Neural progenitor cell (in vitro differentiated cells): Measurements from ENCODE around the gene PRR35. TPM values are rescaled to one million over a fixed set of nuclear protein-coding genes. Genes with fewer than 3 reads are reported as not detected.
A peak's percentile ranks its signal among the peaks of the same experiment; 100 is the strongest.

Source experiments
- DNase-seq: peaks from one replicate; pipeline ENCODE4 v3.0.0-alpha.2; 2016; ENCODE audit warnings: low spot score
- H2AFZ ChIP-seq: fragments of 200-600 bp; sonication (generic); replicated peaks from 2 replicates; pipeline ENCODE4 v1.6.1; 2016; ENCODE audit warnings: antibody characterized with exemption
- H3F3A ChIP-seq: fragments of 200-600 bp; sonication (generic); 2 replicates; pipeline ENCODE4 v1.6.1; 2016; ENCODE audit warnings: antibody characterized with exemption, low read depth
- H3K27ac ChIP-seq: fragments of 200-600 bp; sonication (generic); 2 replicates; pipeline ENCODE4 v1.5.1; 2016; ENCODE audit warnings: mild to moderate bottlenecking
- H3K27me3 ChIP-seq: fragments of 200-600 bp; sonication (generic); 2 replicates; pipeline ENCODE4 v1.6.1; 2016; ENCODE audit warnings: mild to moderate bottlenecking, moderate library complexity
- H3K36me3 ChIP-seq: fragments of 200-600 bp; sonication (generic); 2 replicates; pipeline ENCODE4 v1.5.1; 2016
- H3K4me1 ChIP-seq: fragments of 200-600 bp; sonication (generic); 2 replicates; pipeline ENCODE4 v1.6.1; 2016; ENCODE audit warnings: mixed run types
- H3K4me2 ChIP-seq: fragments of 200-600 bp; sonication (generic); 2 replicates; pipeline ENCODE4 v1.6.1; 2016
- H3K4me3 ChIP-seq: fragments of 200-600 bp; sonication (generic); 2 replicates; pipeline ENCODE4 v1.5.1; 2016
- H3K79me2 ChIP-seq: fragments of 200-600 bp; sonication (generic); 2 replicates; pipeline ENCODE4 v1.6.1; 2016; ENCODE audit warnings: low read depth
- H3K9ac ChIP-seq: fragments of 200-600 bp; sonication (generic); 2 replicates; pipeline ENCODE4 v1.6.1; 2016
- H3K9me3 ChIP-seq: fragments of 200-600 bp; sonication (generic); 2 replicates; pipeline ENCODE4 v1.5.1; 2016; ENCODE audit warnings: low read depth
- H4K20me1 ChIP-seq: fragments of 200-600 bp; sonication (generic); 2 replicates; pipeline ENCODE4 v1.6.1; 2016; ENCODE audit warnings: low read depth
- H3K27ac Mint-ChIP-seq: 3 replicates; pipeline ENCODE4 v1.8.0; 2021; ENCODE audit warnings: mixed read lengths
- H3K27me3 Mint-ChIP-seq: 2 replicates; pipeline ENCODE4 v1.8.0; 2022; ENCODE audit warnings: low read depth, mild to moderate bottlenecking, inconsistent platforms, moderate library complexity, mixed read lengths; ENCODE audit not compliant: insufficient read depth
- H3K36me3 Mint-ChIP-seq: 3 replicates; pipeline ENCODE4 v1.8.0; 2021; ENCODE audit warnings: mixed read lengths
- H3K4me1 Mint-ChIP-seq: 3 replicates; pipeline ENCODE4 v1.8.0; 2021; ENCODE audit warnings: mixed read lengths
- H3K4me3 Mint-ChIP-seq: 3 replicates; pipeline ENCODE4 v1.8.0; 2021; ENCODE audit warnings: mild to moderate bottlenecking, moderate library complexity, mixed read lengths
- H3K9me3 Mint-ChIP-seq: 3 replicates; pipeline ENCODE4 v1.8.0; 2020; ENCODE audit warnings: mixed read lengths
- EZH2 ChIP-seq: fragments of 200-600 bp; sonication (generic); IDR thresholded peaks from 2 replicates; pipeline ENCODE4 v1.6.1; 2017; ENCODE audit warnings: antibody characterized with exemption, mild to moderate bottlenecking, moderate library complexity
- EZH2phosphoT487 ChIP-seq: fragments of 200-600 bp; sonication (generic); IDR thresholded peaks from 2 replicates; pipeline ENCODE4 v1.6.1; 2017; ENCODE audit warnings: antibody characterized with exemption
- total RNA-seq: library from RNA; depleted of rRNA; stranded (reverse); fragments of >200 nt; gene quantifications from 2 replicates; pipeline ENCODE4 v1.2.3, GENCODE V29; 2015; ENCODE audit warnings: low replicate concordance
- TF ChIP-seq, protein P1 (sequence below): fragments of 200-600 bp; sonication (generic); IDR thresholded peaks from 2 replicates; pipeline ENCODE4 v1.5.1; 2017; ENCODE audit warnings: antibody characterized with exemption, mild to moderate bottlenecking

PRR35 gene
- total RNA-seq, 1 donor from 2014 or later: not detected

DNA sequence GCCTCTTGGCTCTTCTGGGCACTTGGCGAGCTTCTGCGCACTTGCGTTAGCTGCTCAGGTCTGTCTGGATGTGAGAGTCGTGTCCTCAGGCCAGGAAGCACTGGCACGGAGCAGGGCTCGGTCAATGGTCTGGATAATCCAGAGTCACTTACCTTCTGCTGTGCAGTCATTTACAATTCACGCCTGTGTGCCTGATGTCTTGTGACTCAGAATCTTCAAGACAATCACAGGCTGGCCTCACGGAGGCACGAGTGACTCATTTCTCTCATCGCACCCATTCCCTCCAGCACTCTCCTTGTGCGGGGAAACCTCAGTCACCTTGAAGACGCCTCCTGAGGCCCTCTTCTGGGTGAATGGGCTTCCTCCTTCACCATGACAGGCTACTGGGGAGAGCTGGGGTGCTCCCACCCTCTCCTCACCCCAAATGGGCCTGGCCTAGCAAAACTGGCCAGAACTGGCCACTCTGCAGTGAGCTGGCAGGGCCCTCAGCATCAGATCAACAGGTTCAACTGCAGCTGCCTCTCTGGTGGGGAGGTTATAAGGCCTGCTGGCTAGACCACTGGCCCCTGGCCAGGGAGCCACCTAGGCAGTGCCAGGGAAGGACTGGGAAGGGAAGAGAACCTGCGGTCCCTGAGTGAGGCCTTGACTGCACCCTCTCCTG is 34.5 kb upstream of the PRR35 start:
- Mint-ChIP-seq H3K27ac (peak overlapping the region; percentile 69), H3K36me3 (peaks cover 2% of the 10 kb centered on the region), H3K4me3 (peak overlapping the region; percentile 91), H3K4me1 (peaks cover 22% of the 10 kb centered on the region), H3K9me3 (no peaks in the 10 kb centered on the region), H3K27me3 (peaks cover 9% of the 10 kb centered on the region)
- Histone ChIP-seq H3K9ac (no peak overlapping the region), H4K20me1 (peaks cover 58% of the 10 kb centered on the region), H3K79me2 (peaks cover 39% of the 10 kb centered on the region), H3K27ac (no peak overlapping the region), H3K4me3 (peak overlapping the region; percentile 82), H3K36me3 (no peaks in the 10 kb centered on the region), H3F3A (peaks cover 7% of the 10 kb centered on the region), H2AFZ (no peak overlapping the region), H3K4me1 (peaks cover 13% of the 10 kb centered on the region), H3K9me3 (no peaks in the 10 kb centered on the region), H3K4me2 (peak overlapping the region; percentile 86), H3K27me3 (no peaks in the 10 kb centered on the region)
- TF ChIP-seq EZH2phosphoT487: no peak
- TF ChIP-seq, protein P1, sequence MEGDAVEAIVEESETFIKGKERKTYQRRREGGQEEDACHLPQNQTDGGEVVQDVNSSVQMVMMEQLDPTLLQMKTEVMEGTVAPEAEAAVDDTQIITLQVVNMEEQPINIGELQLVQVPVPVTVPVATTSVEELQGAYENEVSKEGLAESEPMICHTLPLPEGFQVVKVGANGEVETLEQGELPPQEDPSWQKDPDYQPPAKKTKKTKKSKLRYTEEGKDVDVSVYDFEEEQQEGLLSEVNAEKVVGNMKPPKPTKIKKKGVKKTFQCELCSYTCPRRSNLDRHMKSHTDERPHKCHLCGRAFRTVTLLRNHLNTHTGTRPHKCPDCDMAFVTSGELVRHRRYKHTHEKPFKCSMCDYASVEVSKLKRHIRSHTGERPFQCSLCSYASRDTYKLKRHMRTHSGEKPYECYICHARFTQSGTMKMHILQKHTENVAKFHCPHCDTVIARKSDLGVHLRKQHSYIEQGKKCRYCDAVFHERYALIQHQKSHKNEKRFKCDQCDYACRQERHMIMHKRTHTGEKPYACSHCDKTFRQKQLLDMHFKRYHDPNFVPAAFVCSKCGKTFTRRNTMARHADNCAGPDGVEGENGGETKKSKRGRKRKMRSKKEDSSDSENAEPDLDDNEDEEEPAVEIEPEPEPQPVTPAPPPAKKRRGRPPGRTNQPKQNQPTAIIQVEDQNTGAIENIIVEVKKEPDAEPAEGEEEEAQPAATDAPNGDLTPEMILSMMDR: no peak
- TF ChIP-seq EZH2: no peak
- no peak for DNase-seq

DNA sequence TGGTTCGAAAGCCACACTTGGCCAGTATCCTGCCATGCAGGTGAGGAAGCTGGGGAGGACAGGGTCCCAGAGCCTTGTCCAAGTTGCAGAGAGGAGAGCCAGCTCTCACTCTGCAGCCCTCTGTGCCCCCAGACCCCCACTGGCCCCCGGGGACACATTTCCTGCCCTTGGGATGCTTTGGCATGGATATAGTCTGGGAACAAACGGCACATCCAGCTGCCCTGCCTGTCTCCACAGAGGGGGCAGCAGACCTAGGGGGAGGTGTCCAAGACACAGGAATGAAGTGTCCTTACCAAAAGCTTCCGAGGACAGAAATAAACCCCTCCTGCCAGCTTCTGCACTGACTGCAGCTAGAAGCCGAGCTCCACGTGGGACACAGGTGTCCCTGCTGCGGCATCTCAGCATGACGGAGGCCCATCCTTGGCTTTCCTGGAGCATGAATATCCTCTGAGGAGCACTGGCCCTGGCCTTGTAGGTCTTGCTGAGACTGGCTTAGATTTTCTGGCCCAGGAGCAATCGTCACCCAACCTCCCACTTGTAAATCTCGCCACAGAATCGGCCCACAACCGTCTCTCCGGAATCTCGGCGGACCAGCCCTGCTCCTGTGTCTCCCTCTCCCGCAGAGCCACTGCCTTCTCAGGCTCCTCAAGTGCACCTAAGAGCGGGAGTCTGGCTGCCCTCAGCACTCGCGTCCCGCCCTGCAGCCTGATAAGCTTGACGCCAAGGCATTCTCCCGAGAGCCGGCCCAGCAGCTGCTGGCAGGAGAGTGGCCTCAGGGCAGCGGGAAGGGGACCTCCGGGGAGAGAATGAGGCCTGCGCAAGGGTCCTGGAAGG is 33.8 kb upstream of the PRR35 start:
- TF ChIP-seq EZH2phosphoT487: no peak
- TF ChIP-seq, protein P1: no peak
- no peak for TF ChIP-seq EZH2
- peaks cover 2% of the 10 kb centered on the region for H3K36me3 Mint-ChIP-seq
- no peaks in the 10 kb centered on the region for H3K27me3 ChIP-seq
- H3F3A ChIP-seq: peaks cover 7% of the 10 kb centered on the region
- peaks cover 66% of the 10 kb centered on the region for H4K20me1 ChIP-seq
- no peak overlapping the region for H2AFZ ChIP-seq
- peak overlapping the region; percentile 86 for H3K4me2 ChIP-seq
- H3K27ac ChIP-seq: no peak overlapping the region
- H3K4me3 ChIP-seq: peak overlapping the region; percentile 82
- H3K9me3 ChIP-seq: no peaks in the 10 kb centered on the region
- H3K36me3 ChIP-seq: no peaks in the 10 kb centered on the region
- peaks cover 9% of the 10 kb centered on the region for H3K27me3 Mint-ChIP-seq
- H3K4me3 Mint-ChIP-seq: peak overlapping the region; percentile 91
- peaks cover 46% of the 10 kb centered on the region for H3K79me2 ChIP-seq
- H3K27ac Mint-ChIP-seq: peak overlapping the region; percentile 96
- H3K4me1 Mint-ChIP-seq: peaks cover 22% of the 10 kb centered on the region
- H3K9me3 Mint-ChIP-seq: no peaks in the 10 kb centered on the region
- peak; percentile 78 for DNase-seq
- H3K9ac ChIP-seq: peak overlapping the region; percentile 68
- peaks cover 13% of the 10 kb centered on the region for H3K4me1 ChIP-seq

DNA sequence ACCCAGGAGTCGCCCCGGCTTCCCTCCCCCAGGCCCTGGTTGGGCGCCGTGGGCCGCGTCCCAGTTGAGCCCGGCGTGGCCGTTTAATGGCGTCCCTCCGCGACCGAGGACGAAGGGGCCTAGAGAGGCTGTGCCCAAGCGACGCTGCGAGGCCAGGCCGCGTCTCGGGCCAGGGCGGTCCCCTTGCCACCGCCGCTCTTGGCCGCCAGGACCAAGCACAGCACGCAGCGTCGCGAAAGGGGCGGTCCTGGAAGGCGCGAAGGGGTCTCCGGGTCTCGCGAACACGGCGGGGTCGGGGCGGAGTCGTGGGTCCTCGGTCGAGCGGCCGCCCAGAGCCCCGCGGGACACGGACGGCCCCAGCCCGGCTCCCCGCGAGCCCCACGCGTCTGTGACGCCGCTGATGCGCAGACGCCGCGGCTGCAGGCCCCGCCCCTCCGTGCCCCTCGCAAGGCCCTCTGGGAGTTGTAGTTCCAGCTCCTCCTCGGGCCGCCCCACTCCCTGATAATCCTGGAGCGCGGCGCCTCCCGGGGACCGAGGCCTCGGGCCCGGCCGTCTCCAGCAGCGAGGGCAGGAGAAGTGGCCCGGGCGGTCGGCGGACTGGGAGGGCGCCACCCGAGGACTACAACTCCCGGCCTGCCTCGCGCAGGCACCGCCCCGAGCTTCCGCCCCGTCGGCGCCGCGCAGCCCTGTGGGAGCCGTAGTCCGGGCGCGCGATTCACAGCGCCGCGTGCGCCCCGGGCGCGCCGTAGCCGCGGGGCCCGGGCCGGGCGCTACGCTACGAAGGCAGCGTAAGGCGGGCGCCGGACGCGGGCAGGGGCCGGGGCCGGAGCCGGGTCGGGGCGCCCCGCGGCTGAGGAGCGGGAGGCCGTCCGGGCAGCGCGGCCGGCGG is 32.9 kb upstream of the PRR35 start, which contains the start of gene CAPN15:
CAPN15 (plus strand) TSS at position 698 of the 889 bp plus-strand sequence. CDS start 19,127 bp downstream, outside the sequence.
- Mint-ChIP-seq H3K27me3 (peaks cover 9% of the 10 kb centered on the region), H3K27ac (peak within 1 kb of the TSS; percentile 96), H3K4me3 (peak within 1 kb of the TSS; percentile 91), H3K4me1 (peaks cover 22% of the 10 kb centered on the region), H3K36me3 (peaks cover 2% of the 10 kb centered on the region), H3K9me3 (no peaks in the 10 kb centered on the region)
- H2AFZ ChIP-seq: peak within 1 kb of the TSS; percentile 70
- H3K79me2 ChIP-seq: peaks cover 55% of the 10 kb centered on the region
- TF ChIP-seq EZH2 (no peak), EZH2phosphoT487 (no peak)
- TF ChIP-seq, protein P1: peak; percentile 29
- H3F3A ChIP-seq: peaks cover 6% of the 10 kb centered on the region
- no peaks in the 10 kb centered on the region for H3K27me3 ChIP-seq
- H4K20me1 ChIP-seq: peaks cover 73% of the 10 kb centered on the region
- H3K4me1 ChIP-seq: peaks cover 13% of the 10 kb centered on the region
- H3K27ac ChIP-seq: peak within 1 kb of the TSS; percentile 92
- H3K4me3 ChIP-seq: peak within 1 kb of the TSS; percentile 82
- no peaks in the 10 kb centered on the region for H3K9me3 ChIP-seq
- no peaks in the 10 kb centered on the region for H3K36me3 ChIP-seq
- H3K9ac ChIP-seq: peak within 1 kb of the TSS; percentile 68
- H3K4me2 ChIP-seq: peak within 1 kb of the TSS; percentile 96
- DNase-seq: peak; percentile 95
